DMS114 treated with DMSO at 0.1 percent for 48 hours (cell line): ENCODE data around the gene FBXL16.

ENCODE experiments used
- DNase-seq: peaks from one replicate; lab custom pipeline; 2025; ENCODE audit not compliant: unreplicated experiment; lab: John Stamatoyannopoulos, UW

FBXL16 gene

DNA sequence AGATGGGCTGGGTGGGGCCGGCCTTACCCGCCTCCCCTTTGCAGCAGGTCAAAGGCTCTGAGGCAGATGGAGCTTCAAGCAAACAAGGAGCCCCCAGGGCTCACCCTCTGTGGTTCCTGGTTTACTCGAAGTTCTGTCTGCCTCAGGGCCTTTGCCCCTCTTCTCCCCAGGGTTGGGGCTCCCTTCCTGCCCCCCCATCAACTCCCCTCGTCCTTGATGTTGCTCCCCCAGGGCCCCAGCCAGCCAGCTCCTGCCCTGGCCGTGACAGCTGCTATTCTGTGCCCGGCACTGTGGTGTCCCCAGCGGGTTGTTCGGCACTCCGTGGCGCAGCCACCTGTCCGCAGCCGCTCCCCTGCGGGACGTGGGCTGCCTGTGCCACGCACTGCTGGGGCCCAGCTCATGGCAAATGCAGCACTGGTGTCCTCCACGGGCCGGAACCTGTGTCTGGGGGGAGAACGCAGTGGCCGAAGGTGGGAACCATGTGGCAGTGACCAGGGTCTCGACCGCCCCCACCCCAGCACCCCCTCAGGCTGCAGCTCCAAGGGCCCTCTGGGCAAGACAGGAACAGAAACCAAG, 5.0 kb upstream of the FBXL16 start:
- no peak for DNase-seq

DNA sequence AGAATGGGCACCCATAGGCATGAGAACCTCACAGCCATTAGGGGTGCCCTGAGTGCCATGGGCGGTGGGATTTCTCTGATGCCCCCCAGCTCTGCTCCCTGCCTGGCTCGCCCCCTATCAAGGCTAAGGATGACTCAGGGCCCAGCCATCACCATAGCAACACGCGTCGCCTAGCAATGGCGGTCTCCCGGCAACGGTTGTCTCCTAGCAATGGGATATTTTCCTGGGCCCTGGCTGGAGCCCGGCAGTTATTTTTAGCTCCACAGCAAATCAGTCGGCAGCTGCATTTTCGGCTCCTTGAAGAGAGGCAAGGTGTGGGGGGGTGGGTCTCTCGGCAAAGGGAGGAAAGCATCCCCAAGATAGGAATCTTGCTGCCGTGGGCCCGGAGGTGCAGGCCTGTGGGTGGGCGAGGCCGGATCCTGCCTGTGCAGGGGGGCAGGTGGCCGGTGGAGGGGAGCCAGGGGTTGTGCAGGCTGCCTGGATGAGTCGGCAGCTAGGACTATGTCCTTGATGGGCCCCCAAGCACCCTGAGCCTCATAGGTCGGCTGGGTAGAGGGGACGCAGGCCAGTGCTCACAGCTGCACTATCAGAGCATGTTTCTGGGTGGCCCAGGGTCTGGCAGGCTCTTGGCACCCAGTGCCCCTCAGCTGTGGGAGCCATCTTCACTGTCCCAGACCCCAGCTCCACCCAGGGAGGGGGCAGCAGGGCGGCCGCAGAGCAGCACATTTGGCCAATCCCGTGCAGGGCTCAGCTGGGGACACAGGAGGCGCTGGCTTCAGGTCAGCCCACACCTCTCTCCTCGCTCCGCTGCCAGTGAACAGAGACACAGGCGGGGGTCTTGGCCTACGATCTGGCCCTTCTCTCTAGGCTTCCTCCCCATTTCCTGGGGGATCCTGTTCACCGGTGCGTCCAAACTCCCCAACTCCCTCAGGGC, 4.2 kb upstream of the FBXL16 start:
- no peak for DNase-seq

DNA sequence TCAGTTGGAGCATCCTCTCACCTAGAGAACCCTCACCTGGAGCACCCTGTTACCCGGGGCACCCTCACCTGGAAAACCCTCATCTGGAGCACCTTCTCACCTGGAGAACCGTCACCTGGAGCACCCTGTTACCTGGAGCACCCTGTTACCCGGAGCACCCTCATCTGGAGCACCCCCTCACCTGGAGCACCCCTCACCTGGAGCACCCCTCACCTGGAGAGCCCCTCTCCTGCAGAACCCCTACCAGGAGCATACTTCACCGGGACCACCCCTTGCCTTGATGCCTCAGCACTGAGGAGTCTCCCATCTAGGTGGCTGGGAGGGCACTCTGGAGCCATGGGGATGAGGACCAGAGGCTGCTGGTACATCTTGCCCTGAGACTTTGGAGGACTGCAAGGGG, 3.4 kb upstream of the FBXL16 start:
- DNase-seq = no peak

DNA sequence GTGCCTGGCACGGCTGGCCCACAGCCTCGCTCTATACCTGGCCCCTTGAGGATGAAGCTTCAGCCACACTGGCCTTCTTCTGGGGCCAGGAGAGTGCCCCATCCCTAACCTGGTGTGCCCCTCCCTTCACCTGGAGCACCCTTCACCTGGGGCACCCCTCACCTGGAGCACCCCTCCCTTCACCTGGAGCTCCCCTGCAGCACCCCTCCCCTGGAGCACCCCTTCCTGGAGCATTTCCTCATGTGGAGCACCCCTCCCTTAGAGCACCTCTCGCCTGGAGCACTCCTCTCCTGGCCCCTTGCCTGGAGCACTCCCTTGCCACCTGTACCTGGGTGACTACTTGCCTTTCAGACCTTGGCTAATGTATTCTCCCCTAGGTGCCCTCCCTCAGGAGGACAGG, 2.4 kb upstream of the FBXL16 start:
- no peak for DNase-seq

DNA sequence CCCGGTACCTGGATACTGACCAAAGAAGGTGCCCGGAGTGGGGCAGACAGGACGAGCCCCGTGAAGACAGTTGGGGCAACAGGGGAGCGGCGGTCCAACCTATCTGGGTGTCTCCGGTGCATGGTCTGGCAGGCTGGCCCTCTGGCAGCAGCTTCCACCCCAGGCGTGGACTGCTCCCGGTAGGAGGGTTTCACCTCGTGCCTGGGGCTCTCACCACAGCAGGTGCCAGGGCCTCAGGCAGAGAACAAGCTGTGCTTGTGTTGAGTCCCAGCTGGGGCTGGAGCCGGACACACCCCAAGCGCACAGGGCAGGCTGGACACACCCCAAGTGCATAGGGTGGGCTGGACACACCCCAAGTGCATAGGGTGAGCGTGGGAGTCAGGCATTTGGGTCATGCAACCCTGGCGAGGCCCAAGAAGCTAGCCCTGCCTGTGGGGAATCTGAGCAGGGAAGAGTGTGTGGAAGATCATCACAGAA, 1.5 kb upstream of the FBXL16 start:
- no peak for DNase-seq

DNA sequence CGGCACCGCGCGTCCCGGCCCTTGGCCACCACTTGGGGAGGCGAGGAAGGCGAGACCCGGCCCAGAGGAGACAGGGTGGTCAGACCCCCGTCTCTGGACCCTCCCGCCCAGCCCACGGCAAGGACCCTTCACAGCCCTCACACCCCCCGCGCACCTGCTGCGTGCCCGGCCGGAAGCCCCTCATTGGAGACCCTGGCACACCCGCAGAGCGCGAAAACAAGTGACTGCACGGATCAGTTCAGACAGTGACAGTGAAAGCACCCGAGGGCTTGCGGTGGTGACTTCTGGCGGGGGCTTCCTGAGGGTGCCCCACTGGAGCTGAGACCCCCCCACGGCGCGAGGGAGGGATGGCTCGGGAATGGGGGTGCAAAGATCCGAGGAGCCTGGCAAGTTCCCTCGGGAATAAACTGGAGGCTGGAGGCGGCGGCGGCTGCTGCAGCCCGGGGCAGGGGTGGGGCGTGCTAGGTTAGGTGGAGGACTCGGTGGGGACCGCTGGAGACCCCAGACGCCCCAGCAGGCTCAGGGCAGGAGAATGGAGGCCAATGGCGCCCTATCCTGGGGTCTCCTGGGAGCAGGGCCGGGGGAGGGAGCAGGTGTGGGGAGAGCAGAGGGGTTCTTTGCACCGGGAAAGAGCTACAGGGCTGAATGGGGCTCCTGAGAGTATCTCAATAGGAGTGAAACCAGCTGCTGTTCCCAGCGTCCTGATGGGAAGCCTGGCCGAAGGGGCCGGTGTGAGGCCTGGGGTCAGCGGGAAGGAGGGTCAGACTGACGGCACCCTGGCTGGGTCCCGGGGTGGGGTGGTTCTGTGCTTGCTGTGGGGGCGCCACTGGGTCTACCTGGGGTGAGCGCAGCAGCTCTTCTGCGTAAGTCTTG, 824 bp upstream of the FBXL16 start:
- DNase-seq = no peak

DNA sequence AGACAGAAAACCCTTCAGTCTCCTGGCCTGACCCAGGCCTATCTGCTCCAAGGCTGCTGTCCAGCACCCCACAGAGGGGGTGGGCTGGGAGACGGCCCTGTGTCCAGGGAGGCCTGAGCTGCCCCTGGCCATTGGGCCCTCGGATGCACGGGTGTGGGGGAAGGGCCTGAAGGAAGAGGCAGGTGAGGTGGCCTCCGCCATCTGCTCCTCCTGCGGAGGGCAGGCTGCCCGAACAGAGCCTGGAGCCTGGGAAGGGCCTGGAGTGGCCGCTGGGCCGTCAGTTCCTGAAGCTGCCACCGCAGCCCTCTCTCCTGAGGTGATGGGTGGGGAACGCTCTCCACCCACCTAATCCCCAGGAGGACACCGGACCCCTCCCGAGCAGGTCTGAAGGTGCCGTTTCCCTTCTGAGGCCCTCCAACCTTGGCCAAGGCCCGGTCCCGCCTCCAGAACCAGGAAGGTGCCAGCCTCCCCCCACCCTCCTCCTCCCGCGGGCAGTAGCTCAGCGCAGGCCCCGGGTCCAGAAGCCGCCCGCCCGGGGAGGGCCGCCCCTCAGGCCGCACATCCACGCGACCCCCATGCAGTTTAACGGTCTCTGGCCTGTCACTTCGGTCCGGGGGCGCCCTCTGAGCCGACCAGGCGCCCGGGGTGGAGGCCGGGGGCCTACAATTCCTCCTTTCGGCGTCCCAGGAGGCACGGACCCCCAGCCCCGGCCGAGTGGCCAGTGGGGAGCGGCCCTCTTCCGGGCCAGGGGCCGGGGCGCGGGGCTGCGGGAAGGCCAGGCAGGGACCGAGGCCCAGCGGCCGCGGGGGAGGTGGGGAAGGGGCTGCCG, 835 bp downstream of the FBXL16 start:
- DNase-seq = no peak

DNA sequence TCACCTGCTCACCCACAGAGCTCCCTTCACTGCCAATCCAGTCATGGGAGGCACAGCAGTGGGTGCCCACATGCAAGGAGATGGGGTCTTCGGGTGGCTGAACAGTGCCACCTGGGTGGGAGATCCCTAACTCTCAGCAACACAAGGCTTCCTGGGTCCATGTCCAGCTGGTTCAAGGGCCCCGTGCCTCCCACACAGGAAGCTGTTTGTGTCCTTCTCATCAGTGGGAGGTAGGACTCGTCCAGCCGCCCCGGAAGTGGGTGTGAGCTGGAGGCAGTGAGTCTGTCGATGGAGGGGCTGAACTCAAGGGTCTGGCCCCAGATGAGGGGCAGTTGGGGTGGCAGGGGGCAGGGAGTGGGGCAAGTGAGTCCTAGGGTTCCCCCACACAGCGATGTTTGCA, 1.6 kb downstream of the FBXL16 start:
- DNase-seq = no peak

DNA sequence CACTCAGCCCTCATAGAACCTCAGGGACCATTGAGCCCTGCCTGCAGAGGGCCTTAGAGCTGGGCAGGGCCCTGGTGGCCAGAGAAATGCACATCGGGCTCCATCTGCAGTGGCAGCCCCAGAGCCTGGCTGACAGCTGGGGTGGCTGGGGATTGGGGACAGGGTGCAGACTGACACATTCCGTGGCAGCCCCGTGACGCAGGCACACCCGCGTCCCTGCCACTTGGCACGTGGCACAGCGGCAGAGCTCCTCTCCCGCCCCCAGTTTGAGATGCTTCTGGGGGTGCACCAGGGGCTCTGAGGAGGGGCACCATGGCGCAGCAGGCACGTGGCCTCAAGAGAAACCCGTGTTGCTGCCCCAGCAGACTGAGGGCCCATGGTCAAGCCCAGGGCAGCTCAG, 2.2 kb downstream of the FBXL16 start:
- no peak for DNase-seq

DNA sequence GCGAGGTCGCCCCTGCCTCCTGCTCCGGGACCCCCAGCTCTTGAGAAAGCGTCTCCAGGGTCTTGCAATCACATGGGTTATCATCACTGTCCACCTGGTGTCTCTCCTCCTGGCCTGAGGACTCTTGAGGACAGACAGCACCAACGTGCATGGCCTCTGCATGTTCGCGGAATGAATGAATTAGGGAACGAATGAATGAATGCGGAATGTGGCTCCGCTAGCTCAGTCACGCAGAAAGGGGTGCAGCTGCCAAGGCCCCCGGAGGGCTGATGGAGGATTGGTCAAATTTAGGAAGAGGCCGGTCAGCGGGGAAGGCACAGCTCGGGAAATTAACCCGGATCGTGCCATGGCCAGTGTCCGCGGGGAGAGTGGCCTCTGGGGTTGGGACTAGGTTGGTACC, 3.3 kb downstream of the FBXL16 start:
- no peak for DNase-seq

DNA sequence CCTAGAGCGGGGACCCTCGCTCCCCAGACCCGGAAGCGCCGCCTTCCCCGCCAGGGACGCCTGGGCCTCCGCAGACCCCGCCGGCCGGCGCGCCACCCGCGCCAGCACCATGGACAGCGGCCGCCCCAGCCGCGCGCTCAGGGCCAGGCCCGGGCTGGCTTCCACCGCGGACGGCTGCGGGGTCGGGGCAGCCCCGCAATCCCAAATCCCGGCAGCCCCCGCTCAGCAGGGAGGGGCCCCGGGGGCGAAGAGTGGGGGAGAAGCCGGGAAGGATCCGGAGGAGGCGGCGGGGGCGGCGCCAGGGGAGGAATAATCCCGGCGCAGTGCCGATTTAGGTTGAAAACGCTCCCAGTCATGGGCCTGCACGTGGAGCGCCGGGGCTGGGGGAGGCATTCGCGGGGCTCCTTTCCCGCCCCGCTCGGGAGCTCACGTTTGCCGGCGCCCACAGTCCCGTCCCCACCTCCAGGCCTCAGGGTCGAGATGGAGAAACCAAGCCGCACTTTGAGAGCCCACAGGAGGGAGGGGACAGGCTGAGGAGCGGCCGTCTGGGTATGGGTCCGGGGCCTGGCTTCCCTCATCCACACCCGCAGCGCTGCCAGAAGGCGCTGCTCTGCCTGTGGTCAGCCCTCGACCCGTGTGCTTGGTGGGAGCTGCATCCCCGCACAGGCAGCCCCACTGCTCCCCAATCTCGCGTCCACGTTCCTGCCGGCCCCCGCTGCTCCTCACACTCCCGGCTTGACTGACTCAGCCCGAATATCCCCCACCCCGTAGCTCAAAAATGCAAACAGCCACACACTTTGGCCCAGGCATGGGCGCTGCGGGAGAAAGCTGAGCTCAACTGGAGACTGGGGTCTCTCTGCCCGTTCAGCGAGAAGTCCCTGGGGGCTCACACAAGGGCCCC, 4.7 kb downstream of the FBXL16 start:
- DNase-seq = no peak

DNA sequence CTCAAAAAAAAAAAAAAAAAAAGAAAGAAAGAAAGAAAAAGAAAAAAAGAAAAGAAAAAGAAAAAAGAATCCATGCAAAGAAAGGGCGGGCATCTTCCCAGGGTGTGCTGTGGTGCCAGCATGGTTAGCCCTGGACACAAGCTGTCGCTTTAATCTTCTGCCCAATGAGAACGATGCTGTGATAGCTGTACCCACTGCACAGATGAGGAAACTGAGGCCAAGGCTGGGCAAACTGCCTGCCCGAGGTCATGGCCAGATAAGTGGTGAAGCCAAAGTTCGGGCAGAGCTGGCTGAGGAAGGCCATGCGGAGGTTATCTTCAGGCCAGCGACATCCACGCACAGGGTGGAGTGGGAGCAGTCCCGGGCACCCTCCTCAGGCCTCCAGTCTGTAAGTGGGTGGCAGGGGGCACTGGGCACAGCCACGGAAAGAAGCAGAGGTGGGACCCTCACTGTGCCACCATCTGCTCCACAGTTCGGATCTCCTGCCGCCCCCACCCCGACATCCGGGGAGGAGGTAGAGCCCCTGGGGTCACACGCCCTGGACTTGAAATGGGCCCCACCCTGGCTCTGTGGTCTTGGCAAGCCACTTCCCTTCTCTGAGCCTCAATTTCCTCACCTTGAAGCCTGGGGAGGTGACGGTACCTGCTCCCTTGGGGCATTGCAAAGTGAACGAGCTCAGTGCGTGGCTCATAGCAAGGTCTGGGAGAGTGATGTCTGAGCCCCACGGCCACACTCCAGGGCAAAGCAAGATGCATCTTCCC, 6.5 kb downstream of the FBXL16 start:
- DNase-seq = no peak

DNA sequence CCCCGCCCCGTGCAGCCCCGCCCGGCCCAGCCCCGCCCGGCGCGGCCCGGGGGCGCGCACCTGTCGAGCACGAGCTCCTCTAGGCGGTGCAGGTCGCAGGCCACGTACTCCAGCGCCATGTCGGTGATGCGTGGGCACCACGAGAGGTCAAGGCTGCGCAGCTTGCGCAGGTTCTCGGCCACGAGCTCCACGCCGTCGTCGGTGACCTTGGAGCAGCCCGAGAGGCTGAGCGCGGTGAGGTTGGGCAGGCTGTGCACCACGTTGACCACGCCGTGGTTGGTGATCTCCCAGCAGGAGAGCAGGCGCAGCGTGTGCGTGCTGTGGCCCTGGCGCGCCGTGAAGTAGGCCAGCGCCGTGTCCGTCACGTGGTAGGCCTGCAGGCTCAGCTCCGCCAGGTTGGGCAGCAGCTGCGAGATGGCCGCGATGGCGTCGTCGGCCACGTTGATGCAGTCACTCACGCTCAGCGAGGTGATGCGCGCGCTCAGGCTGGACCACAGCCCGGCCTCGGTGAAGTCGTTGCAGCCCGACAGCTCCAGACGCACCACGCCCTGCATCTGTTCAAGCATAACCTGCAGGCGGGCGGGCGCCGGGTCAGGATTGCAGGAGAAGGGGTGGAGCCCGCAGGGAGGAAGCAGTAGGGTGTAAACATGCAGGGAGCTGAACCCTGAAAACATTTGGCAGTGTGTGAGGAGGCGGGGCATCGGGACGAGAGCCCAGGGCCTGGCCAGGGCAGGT, 10.1 kb downstream of the FBXL16 start:
- no peak for DNase-seq

DNA sequence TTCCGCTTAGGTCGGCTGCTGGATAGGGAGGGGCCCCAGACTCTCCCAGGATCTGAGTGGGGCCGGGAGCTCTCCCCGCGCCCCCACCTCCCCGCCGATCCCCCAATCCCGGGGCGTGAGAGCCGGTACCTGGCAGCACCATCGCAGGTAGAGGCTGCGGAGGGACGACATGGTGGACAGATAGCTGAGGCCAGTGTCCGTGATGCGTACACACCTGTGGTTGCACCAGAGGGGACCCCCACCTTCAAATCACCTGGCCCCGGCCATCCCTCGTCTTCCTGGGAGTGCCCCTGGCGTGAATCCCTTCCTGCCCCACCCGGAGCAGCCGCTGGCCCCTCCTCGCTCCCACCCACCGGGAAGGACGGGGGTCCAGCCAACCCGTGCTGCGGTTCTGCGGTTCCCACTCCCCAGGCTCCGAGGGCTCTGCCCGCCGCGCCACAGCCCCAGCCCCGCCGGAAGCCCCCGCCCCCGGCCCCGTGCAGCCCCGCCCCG, 10.7 kb downstream of the FBXL16 start:
- no peak for DNase-seq

DNA sequence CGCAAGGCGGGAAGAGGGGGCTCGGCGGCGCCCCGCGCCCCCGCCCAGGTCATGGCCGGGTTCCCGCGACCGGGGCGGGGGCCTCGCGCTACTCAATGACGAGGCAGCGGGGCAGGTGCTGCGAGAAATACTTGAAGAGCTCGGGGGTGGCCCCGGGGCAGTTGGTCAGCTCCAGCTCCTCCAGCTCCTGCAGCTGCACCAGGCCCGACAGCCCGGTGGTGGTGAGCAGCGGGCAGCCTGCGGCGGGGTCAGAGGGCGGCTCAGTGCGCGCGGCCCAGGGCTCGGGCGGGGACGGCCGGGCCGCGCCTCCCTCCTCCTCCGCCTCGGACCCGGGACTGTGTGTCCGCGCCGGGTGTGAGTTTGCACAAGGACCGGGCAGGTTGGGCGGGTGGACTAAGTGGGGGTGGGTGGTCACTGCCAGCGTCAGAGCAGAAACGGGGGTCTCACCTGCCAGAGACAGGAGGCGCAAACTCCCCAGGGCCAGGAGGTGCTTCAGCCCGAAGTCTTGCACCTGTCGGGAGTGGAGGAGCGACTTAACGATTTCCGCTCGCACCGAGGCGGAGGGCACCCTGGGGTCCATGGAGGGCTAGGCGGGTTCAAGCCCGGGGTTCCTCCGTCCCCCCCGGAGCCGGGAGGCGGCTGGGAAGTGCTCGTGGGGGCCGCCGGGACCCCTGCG, 11.3 kb downstream of the FBXL16 start:
- DNase-seq = no peak

DNA sequence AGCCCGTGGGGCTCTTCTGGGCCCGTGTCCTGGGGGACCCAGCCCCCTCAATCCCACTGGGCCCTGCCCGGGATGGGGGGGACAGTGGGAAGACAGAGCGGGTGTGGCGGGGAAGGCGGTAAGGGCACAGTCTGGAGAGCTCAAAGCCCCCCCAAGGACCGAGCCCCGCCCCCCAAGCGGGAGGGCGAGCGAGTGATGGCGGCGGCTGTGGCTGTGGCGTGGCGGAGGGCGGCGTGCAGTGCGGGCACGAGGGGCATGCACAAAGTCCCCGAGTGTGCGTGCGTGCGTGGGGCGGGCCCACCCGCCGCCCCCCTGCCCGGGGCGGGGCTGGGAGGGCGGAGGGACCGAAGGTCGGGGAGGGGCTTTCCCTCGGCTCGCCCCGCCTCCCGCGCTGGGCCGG, 11.8 kb downstream of the FBXL16 start:
- no peak for DNase-seq

DNA sequence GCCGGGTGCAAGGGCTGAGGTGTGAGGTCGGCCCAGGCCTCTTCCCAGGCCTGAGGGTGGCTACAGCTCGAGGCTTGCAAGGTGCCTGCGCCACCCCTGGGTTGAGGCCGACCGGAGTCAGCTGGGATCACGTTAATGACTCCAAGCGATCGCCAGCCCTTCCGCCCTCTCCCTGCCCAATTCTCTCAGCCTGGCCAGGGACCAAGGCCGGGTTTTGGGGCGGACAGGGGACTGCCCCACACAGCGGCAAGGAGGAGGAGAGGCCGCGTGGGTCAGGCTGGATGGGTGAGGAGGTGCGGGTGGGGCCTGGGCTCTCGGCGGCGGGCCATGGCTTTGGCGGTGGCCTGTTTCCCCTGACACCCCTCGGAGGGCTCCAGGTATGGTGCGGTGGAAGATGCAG, 12.2 kb downstream of the FBXL16 start:
- no peak for DNase-seq
